ENCODE data around the gene CDH7. TPM values are rescaled to one million over a fixed set of nuclear protein-coding genes. Genes with fewer than 3 reads are reported as not detected.

The CDH7 gene
- total RNA-seq, 1 experiment from 2014 or later, result not detected

DNA sequence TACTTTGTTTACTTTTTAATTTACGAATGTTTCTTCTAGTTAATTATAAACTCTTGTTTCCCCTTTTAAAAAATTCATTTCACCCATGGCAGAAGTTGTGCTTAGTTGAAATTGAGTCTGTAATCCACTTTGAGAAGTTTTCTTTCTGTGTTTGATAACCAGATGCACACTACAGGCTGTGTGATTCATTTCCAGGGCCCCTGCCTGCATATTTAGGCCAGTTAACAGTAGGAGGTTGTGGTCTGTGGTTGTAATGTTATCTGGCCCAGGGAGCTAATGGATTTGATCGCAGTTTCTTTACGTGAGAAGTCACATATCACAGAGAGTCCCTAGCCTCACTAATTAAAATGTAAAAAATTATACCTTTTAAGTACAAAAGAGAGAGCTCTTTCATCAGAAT is 3.3 kb downstream of the CDH7 start:
- ChIA-PET POLR2A (no interaction called here), CTCF (interaction anchor here (0.5 to 1.6 kb wide), 3 partner anchors 20 to 765 kb away, joined by 3 read pairs; no protein-coding TSS in a partner anchor)
- H3K27me3 Mint-ChIP-seq (ENCODE audit: insufficient read depth, unreplicated experiment), result peaks cover 66% of the 10 kb centered on the region
- TF ChIP-seq CTCF (IDR thresholded peaks at IDR 0.05; ENCODE audit: unreplicated experiment), result no peak
- no TSS peak for BruUV-seq (replicated peaks)
- DNase-seq (ENCODE audit: unreplicated experiment), result peak; percentile 8
- intact Hi-C loops (cut with micrococcal nuclease), result no loop called here
- no peak overlapping the region for H3K27ac Mint-ChIP-seq (ENCODE audit: low read depth, unreplicated experiment)
- H3K4me3 Mint-ChIP-seq (ENCODE audit: unreplicated experiment), result no peak overlapping the region
- H3K36me3 Mint-ChIP-seq (ENCODE audit: insufficient read depth, unreplicated experiment), result no peaks in the 10 kb centered on the region
- no peaks in the 10 kb centered on the region for H3K9me3 Mint-ChIP-seq (ENCODE audit: unreplicated experiment)
- H3K4me1 Mint-ChIP-seq (ENCODE audit: insufficient read depth, unreplicated experiment), result no peaks in the 10 kb centered on the region

- no peak overlapping the region for H3K27ac Mint-ChIP-seq (ENCODE audit: low read depth, unreplicated experiment)
- H3K4me3 Mint-ChIP-seq (ENCODE audit: unreplicated experiment), result no peak overlapping the region
- H3K27me3 Mint-ChIP-seq (ENCODE audit: insufficient read depth, unreplicated experiment), result peaks cover 54% of the 10 kb centered on the region
- no peaks in the 10 kb centered on the region for H3K9me3 Mint-ChIP-seq (ENCODE audit: unreplicated experiment)
- no peaks in the 10 kb centered on the region for H3K4me1 Mint-ChIP-seq (ENCODE audit: insufficient read depth, unreplicated experiment)
- intact Hi-C loops (cut with micrococcal nuclease), result no loop called here
- no peak for TF ChIP-seq CTCF (IDR thresholded peaks at IDR 0.05; ENCODE audit: unreplicated experiment)
- BruUV-seq (replicated peaks), result no TSS peak
- H3K36me3 Mint-ChIP-seq (ENCODE audit: insufficient read depth, unreplicated experiment), result no peaks in the 10 kb centered on the region
- DNase-seq (ENCODE audit: unreplicated experiment), result no peak
- POLR2A ChIA-PET, result interaction anchor here (0.6 kb wide), 1 partner anchor 239 kb away, joined by 4 read pairs; no protein-coding TSS in a partner anchor
- CTCF ChIA-PET, result no interaction called here
Measured at GRCh38 chr18:65755616-65756015, 4.8 kb downstream of the CDH7 start.

GRCh38 chr18:65760457-65760856 is 9.6 kb downstream of the CDH7 start:
- Mint-ChIP-seq H3K27me3 (ENCODE audit: insufficient read depth, unreplicated experiment) (peaks cover 46% of the 10 kb centered on the region), H3K4me1 (ENCODE audit: insufficient read depth, unreplicated experiment) (no peaks in the 10 kb centered on the region), H3K36me3 (ENCODE audit: insufficient read depth, unreplicated experiment) (no peaks in the 10 kb centered on the region), H3K27ac (ENCODE audit: low read depth, unreplicated experiment) (no peak overlapping the region), H3K9me3 (ENCODE audit: unreplicated experiment) (no peaks in the 10 kb centered on the region), H3K4me3 (ENCODE audit: unreplicated experiment) (no peak overlapping the region)
- intact Hi-C loops (cut with micrococcal nuclease), result no loop called here
- DNase-seq (ENCODE audit: unreplicated experiment), result no peak
- no TSS peak for BruUV-seq (replicated peaks)
- ChIA-PET POLR2A (no interaction called here), CTCF (no interaction called here)
- no peak for TF ChIP-seq CTCF (IDR thresholded peaks at IDR 0.05; ENCODE audit: unreplicated experiment)

GRCh38 chr18:65761636-65762295 is 11.0 kb downstream of the CDH7 start:
- H3K4me3 Mint-ChIP-seq (ENCODE audit: unreplicated experiment), result no peak overlapping the region
- intact Hi-C loops (cut with micrococcal nuclease), result no loop called here
- BruUV-seq (replicated peaks), result no TSS peak
- DNase-seq (ENCODE audit: unreplicated experiment), result no peak
- POLR2A ChIA-PET, result interaction anchor here (0.6 kb wide), 1 partner anchor 17 kb away, joined by 3 read pairs; no protein-coding TSS in a partner anchor
- H3K36me3 Mint-ChIP-seq (ENCODE audit: insufficient read depth, unreplicated experiment), result no peaks in the 10 kb centered on the region
- H3K27ac Mint-ChIP-seq (ENCODE audit: low read depth, unreplicated experiment), result no peak overlapping the region
- no peaks in the 10 kb centered on the region for H3K9me3 Mint-ChIP-seq (ENCODE audit: unreplicated experiment)
- CTCF ChIA-PET, result interaction anchor here (0.6 to 0.9 kb wide), 4 partner anchors 23 to 1798 kb away, joined by 4 to 6 read pairs (median 5); no protein-coding TSS in a partner anchor
- no peak for TF ChIP-seq CTCF (IDR thresholded peaks at IDR 0.05; ENCODE audit: unreplicated experiment)
- H3K27me3 Mint-ChIP-seq (ENCODE audit: insufficient read depth, unreplicated experiment), result peaks cover 44% of the 10 kb centered on the region
- H3K4me1 Mint-ChIP-seq (ENCODE audit: insufficient read depth, unreplicated experiment), result peaks cover under 1% of the 10 kb centered on the region
